HepG2 (cell line): ENCODE measurements around the gene FAM149A. TPM values are rescaled to one million over a fixed set of nuclear protein-coding genes. Genes with fewer than 3 reads are reported as not detected.

Experiments used
- BCL6 ChIP-seq: IDR thresholded peaks from 2 replicates; pipeline ENCODE4 v1.6.1; 2016; ENCODE audit warnings: missing genetic modification reagents, missing compliant biosample characterization
- CCDC6 ChIP-seq: sonication (generic); formaldehyde crosslinking; IDR thresholded peaks from 2 replicates; pipeline ENCODE4 v1.8.1; 2022; ENCODE audit warnings: mild to moderate bottlenecking, missing genetic modification reagents, moderate library complexity
- CREB3 ChIP-seq: sonication (generic); formaldehyde crosslinking; IDR thresholded peaks from 2 replicates; pipeline ENCODE4 v1.5.0; 2020; ENCODE audit warnings: missing genetic modification reagents
- FOXK1 ChIP-seq: sonication (generic); formaldehyde crosslinking; IDR thresholded peaks from 2 replicates; pipeline ENCODE4 v1.4.0; 2020; ENCODE audit warnings: low read depth, missing genetic modification reagents, borderline replicate concordance
- IKZF5 ChIP-seq: IDR thresholded peaks from 2 replicates; pipeline ENCODE4 v1.6.1; 2018; ENCODE audit warnings: missing genetic modification reagents, mild to moderate bottlenecking, missing compliant biosample characterization
- MBNL3 ChIP-seq: fragments of 250-450 bp; sonication (Bioruptor Pico); conservative IDR thresholded peaks from 2 replicates; pipeline ENCODE4 v1.8.0; 2022; ENCODE audit warnings: mild to moderate bottlenecking, inconsistent platforms
- PRPF4 ChIP-seq: fragments of 200-400 bp; formaldehyde crosslinking; IDR thresholded peaks from 2 replicates; pipeline ENCODE4 v1.6.1; 2016; ENCODE audit warnings: low read length, low read depth; ENCODE audit not compliant: poor library complexity, severe bottlenecking
- SKI ChIP-seq: fragments of 450-650 bp; IDR thresholded peaks from one replicate; pipeline ENCODE4 v1.6.1; 2018; ENCODE audit warnings: mild to moderate bottlenecking; ENCODE audit not compliant: partially characterized antibody
- SRY ChIP-seq: sonication (generic); formaldehyde crosslinking; IDR thresholded peaks from 2 replicates; pipeline ENCODE4 v1.8.0; 2022; ENCODE audit warnings: mild to moderate bottlenecking, missing genetic modification reagents
- ZC3H13 ChIP-seq: sonication (generic); formaldehyde crosslinking; IDR thresholded peaks from 2 replicates; pipeline ENCODE4 v1.8.1; 2023; ENCODE audit warnings: mild to moderate bottlenecking, missing genetic modification reagents, moderate library complexity
- ZNF251 ChIP-seq: sonication (generic); formaldehyde crosslinking; IDR thresholded peaks from 2 replicates; pipeline ENCODE4 v1.9.0; 2021; ENCODE audit warnings: mild to moderate bottlenecking, missing genetic modification reagents
- ZNF317 ChIP-seq: sonication (generic); formaldehyde crosslinking; IDR thresholded peaks from 2 replicates; pipeline ENCODE4 v1.5.0; 2020; ENCODE audit warnings: mild to moderate bottlenecking, missing genetic modification reagents
- ZNF441 ChIP-seq: sonication (generic); formaldehyde crosslinking; IDR thresholded peaks from 2 replicates; pipeline ENCODE4 v1.7.0; 2021; ENCODE audit warnings: missing genetic modification reagents, borderline replicate concordance
- ZNF770 ChIP-seq: sonication (generic); formaldehyde crosslinking; IDR thresholded peaks from 2 replicates; pipeline ENCODE4 v1.5.0; 2020; ENCODE audit warnings: mild to moderate bottlenecking, missing genetic modification reagents
- ZNF772 ChIP-seq: sonication (generic); formaldehyde crosslinking; IDR thresholded peaks from 2 replicates; pipeline ENCODE4 v1.5.0; 2020; ENCODE audit warnings: mild to moderate bottlenecking, missing genetic modification reagents
- polyA plus RNA-seq, 8 experiments: library from polyadenylated mRNA; depleted of rRNA in 3 of 8; stranded (reverse) in 7 of 8; unstranded in 1 of 8; fragments of >200 nt; fragmentation: Illumina TruSeq in 4 of 8; extraction: Trizol in 4 of 8; gene quantifications; 2 replicates each; pipeline versions ENCODE4 v1.2.1 to v1.2.3, GENCODE V29; 2011 to 2016; ENCODE audit warnings: low read depth in 4 of 8, missing spikeins in 1 of 8, mixed read lengths in 1 of 8; ENCODE audit not compliant: insufficient read depth in 1 of 8
- total RNA-seq, 5 experiments: library from RNA; depleted of rRNA; stranded (reverse); fragments of >200 nt; fragmentation: Illumina TruSeq; extraction: Trizol; gene quantifications; 2 replicates each; pipeline ENCODE4 v1.2.3, GENCODE V29; 2016; ENCODE audit warnings: low read depth in 1 of 5
- TF ChIP-seq, protein P1 (sequence below): sonication (generic); formaldehyde crosslinking; IDR thresholded peaks from 2 replicates; pipeline ENCODE4 v1.4.0; 2020; ENCODE audit warnings: mild to moderate bottlenecking, missing genetic modification reagents
- TF ChIP-seq, protein P2 (sequence below), 2 experiments: fragments of 450-650 bp in 1 of 2; sonication (generic) in 1 of 2; formaldehyde crosslinking; IDR thresholded peaks; 2 replicates each; pipeline versions ENCODE4 v1.5.0 to v1.8.0; 2020 to 2022; ENCODE audit warnings: mild to moderate bottlenecking in 1 of 2, missing genetic modification reagents in 1 of 2
- TF ChIP-seq, protein P3 (sequence below): sonication (generic); formaldehyde crosslinking; conservative IDR thresholded peaks from 2 replicates; pipeline ENCODE4 v1.4.0; 2020; ENCODE audit warnings: mild to moderate bottlenecking, missing genetic modification reagents, moderate library complexity

The FAM149A gene
- total and polyA plus RNA-seq, 2 of the 13 experiments (the other 11 are each of a cell fraction or from before 2014, with no cell fraction given) = not detected

- TF ChIP-seq ZNF441 (CRISPR knock-in tag) (no peak), ZNF770 (CRISPR knock-in tag) (peak; percentile 100), BCL6 (CRISPR knock-in tag) (peak; percentile 62), CCDC6 (CRISPR knock-in tag) (peak; percentile 84), CREB3 (0 out of 2 replicates have a peak, but pooled peaks have one; percentile 9), FOXK1 (0 out of 2 replicates have a peak, but pooled peaks have one; percentile 40), IKZF5 (CRISPR knock-in tag) (peak; percentile 93), PRPF4 (no peak), ZNF317 (CRISPR knock-in tag) (peak; percentile 35; the same call in 1 of the 2 replicates), MBNL3 (CRISPR knock-in tag) (no peak), ZNF772 (peak; percentile 86), SRY (CRISPR knock-in tag) (peak; percentile 63; the same call in 1 of the 2 replicates), ZNF251 (CRISPR knock-in tag) (no peak), SKI (peak; percentile 59), ZC3H13 (peak; percentile 55; the same call in 1 of the 2 replicates)
- TF ChIP-seq, protein P1, sequence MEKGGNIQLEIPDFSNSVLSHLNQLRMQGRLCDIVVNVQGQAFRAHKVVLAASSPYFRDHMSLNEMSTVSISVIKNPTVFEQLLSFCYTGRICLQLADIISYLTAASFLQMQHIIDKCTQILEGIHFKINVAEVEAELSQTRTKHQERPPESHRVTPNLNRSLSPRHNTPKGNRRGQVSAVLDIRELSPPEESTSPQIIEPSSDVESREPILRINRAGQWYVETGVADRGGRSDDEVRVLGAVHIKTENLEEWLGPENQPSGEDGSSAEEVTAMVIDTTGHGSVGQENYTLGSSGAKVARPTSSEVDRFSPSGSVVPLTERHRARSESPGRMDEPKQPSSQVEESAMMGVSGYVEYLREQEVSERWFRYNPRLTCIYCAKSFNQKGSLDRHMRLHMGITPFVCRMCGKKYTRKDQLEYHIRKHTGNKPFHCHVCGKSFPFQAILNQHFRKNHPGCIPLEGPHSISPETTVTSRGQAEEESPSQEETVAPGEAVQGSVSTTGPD = no peak
- TF ChIP-seq, protein P2, sequence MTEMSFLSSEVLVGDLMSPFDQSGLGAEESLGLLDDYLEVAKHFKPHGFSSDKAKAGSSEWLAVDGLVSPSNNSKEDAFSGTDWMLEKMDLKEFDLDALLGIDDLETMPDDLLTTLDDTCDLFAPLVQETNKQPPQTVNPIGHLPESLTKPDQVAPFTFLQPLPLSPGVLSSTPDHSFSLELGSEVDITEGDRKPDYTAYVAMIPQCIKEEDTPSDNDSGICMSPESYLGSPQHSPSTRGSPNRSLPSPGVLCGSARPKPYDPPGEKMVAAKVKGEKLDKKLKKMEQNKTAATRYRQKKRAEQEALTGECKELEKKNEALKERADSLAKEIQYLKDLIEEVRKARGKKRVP (CRISPR knock-in tag; IDR thresholded peaks at IDR 0.05) = peak in 1 of 2 experiments; percentile 69; a peak in 1 of 4 replicates
- TF ChIP-seq, protein P3, sequence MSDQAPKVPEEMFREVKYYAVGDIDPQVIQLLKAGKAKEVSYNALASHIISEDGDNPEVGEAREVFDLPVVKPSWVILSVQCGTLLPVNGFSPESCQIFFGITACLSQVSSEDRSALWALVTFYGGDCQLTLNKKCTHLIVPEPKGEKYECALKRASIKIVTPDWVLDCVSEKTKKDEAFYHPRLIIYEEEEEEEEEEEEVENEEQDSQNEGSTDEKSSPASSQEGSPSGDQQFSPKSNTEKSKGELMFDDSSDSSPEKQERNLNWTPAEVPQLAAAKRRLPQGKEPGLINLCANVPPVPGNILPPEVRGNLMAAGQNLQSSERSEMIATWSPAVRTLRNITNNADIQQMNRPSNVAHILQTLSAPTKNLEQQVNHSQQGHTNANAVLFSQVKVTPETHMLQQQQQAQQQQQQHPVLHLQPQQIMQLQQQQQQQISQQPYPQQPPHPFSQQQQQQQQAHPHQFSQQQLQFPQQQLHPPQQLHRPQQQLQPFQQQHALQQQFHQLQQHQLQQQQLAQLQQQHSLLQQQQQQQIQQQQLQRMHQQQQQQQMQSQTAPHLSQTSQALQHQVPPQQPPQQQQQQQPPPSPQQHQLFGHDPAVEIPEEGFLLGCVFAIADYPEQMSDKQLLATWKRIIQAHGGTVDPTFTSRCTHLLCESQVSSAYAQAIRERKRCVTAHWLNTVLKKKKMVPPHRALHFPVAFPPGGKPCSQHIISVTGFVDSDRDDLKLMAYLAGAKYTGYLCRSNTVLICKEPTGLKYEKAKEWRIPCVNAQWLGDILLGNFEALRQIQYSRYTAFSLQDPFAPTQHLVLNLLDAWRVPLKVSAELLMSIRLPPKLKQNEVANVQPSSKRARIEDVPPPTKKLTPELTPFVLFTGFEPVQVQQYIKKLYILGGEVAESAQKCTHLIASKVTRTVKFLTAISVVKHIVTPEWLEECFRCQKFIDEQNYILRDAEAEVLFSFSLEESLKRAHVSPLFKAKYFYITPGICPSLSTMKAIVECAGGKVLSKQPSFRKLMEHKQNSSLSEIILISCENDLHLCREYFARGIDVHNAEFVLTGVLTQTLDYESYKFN (CRISPR knock-in tag) = no peak
Observed at GRCh38 chr4:186191200-186192065, 86.9 kb downstream of the FAM149A start, which contains the start of gene CYP4V2 (continued).
